ENCODE results near the gene AEBP1. TPM values are rescaled to one million over a fixed set of nuclear protein-coding genes. Genes with fewer than 3 reads are reported as not detected.

Gene AEBP1
- total RNA-seq, 2 experiments from 2014 or later = 29.1 to 30.4 TPM

DNA sequence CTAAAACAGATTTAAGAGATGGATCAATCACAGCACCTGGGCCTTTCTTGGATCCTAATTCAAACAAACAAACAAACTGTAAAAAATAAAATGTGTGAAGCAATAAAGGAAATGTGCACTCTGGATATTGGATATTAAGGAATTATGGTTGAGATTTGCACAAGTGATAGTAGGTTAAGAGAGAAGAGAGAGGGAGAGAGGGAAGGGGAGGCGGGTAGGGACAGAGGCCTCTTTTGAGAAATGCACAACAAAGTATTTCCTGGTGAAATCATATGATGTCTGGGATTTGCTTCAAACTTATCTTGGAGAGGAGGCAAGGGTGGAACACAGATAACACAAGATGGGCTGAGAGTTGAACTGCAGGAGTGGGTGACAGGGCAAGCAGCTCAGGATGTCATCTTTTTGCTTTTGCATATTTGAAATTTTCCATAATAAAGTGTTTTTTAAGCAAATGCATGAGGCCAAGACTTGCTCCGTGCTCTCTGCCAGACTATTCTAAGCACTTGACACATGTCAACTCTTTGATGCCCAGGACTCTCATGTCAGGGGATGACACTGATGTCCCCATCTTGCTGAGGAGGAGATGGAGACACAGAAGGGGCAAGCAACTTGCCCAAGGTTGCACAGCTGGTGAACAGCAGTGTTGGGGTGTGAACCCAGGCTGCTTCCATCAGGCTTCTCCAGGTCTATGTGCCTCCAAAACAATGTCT is 9.1 kb upstream of the AEBP1 start:
- DNase-seq (no peak), ATAC-seq (no peak)
- H3K27me3 Mint-ChIP-seq = no peaks in the 10 kb centered on the region
- H3K9me3 Mint-ChIP-seq = no peaks in the 10 kb centered on the region
- H3K27ac Mint-ChIP-seq = no peak overlapping the region
- no peaks in the 10 kb centered on the region for H3K36me3 Mint-ChIP-seq (ENCODE audit: low read depth)
- no peak overlapping the region for H3K4me3 Mint-ChIP-seq
- POLR2A ChIA-PET = interaction anchor here (1.6 kb wide), 1 partner anchor 14 kb away, joined by 4 read pairs; no protein-coding TSS in a partner anchor
- TF ChIP-seq, protein P1, sequence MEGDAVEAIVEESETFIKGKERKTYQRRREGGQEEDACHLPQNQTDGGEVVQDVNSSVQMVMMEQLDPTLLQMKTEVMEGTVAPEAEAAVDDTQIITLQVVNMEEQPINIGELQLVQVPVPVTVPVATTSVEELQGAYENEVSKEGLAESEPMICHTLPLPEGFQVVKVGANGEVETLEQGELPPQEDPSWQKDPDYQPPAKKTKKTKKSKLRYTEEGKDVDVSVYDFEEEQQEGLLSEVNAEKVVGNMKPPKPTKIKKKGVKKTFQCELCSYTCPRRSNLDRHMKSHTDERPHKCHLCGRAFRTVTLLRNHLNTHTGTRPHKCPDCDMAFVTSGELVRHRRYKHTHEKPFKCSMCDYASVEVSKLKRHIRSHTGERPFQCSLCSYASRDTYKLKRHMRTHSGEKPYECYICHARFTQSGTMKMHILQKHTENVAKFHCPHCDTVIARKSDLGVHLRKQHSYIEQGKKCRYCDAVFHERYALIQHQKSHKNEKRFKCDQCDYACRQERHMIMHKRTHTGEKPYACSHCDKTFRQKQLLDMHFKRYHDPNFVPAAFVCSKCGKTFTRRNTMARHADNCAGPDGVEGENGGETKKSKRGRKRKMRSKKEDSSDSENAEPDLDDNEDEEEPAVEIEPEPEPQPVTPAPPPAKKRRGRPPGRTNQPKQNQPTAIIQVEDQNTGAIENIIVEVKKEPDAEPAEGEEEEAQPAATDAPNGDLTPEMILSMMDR (IDR thresholded peaks at IDR 0.05) = no peak
- peaks cover 25% of the 10 kb centered on the region for H3K4me1 Mint-ChIP-seq (ENCODE audit: low read depth)
- CTCF ChIA-PET = no interaction called here
- intact Hi-C loops (cut with micrococcal nuclease) = no loop called here

DNA sequence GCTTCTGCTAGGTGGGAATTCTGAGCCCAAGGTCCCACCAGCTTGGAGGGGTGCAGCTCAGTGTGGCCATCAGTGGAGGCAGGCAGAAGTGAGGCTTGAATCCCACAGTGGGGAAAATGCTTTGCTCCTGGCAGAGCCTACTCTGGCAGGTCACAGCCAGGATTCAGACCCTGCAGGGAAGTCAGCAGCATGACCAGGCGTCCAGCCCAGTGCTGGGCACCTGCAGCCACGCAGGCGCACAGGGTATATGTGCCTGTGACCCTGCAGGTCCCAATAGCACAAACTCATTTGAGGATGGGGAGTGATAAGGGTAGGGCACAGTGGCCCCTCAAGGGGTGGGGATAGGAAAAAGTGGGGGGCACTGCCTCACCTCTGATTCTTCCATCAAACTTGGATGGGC is 8.4 kb upstream of the AEBP1 start:
- H3K27me3 Mint-ChIP-seq = no peaks in the 10 kb centered on the region
- ChIA-PET POLR2A (interaction anchor here (1.3 to 1.8 kb wide), 3 partner anchors 11 to 27 kb away, joined by 3 to 6 read pairs (median 4); no protein-coding TSS in a partner anchor), CTCF (no interaction called here)
- TF ChIP-seq, protein P1 (IDR thresholded peaks at IDR 0.05) = no peak
- no peaks in the 10 kb centered on the region for H3K9me3 Mint-ChIP-seq
- peaks cover 25% of the 10 kb centered on the region for H3K4me1 Mint-ChIP-seq (ENCODE audit: low read depth)
- no peaks in the 10 kb centered on the region for H3K36me3 Mint-ChIP-seq (ENCODE audit: low read depth)
- ATAC-seq (no peak), DNase-seq (no peak)
- H3K27ac Mint-ChIP-seq = no peak overlapping the region
- no peak overlapping the region for H3K4me3 Mint-ChIP-seq
- intact Hi-C loops (cut with micrococcal nuclease) = no loop called here

DNA sequence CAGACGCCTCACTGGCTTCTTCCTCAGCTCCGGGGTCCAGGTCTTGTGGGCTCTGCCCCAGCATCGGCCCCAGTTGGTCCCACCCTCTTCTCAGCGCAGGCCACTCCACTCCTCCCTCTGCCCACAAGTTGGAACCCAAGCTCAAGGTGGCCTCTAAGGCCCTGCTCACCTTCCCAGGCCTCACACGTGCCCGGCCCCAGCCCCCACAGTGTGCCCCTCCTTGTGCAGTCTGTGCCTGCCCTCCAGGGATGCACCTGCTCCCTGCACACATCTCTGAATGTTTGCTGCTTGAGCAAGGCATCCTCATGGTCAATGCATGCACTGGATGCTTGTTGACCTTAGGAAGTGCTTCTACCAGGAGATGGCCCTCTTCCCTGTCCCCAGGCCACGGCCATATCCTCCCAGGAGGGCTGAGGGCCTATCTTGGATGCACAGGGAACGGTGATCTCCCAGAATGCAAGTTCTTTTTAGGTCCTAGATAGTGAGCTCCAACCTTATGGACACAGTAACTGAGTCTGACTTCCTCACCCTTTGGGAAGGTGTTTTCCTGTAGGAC is 7.7 kb upstream of the AEBP1 start:
- no peaks in the 10 kb centered on the region for H3K36me3 Mint-ChIP-seq (ENCODE audit: low read depth)
- H3K27me3 Mint-ChIP-seq = no peaks in the 10 kb centered on the region
- H3K27ac Mint-ChIP-seq = peak overlapping the region; percentile 86
- ATAC-seq = no peak
- H3K4me1 Mint-ChIP-seq (ENCODE audit: low read depth) = peaks cover 25% of the 10 kb centered on the region
- H3K9me3 Mint-ChIP-seq = no peaks in the 10 kb centered on the region
- TF ChIP-seq, protein P1 (IDR thresholded peaks at IDR 0.05) = no peak
- H3K4me3 Mint-ChIP-seq = no peak overlapping the region
- intact Hi-C loops (cut with micrococcal nuclease) = no loop called here
- CTCF ChIA-PET = no interaction called here
- DNase-seq = no peak
- POLR2A ChIA-PET = interaction anchor here (0.6 to 2.2 kb wide), 7 partner anchors 9 to 164 kb away, joined by 3 to 10 read pairs (median 4); partner anchors contain the start of gene PGAM2

DNA sequence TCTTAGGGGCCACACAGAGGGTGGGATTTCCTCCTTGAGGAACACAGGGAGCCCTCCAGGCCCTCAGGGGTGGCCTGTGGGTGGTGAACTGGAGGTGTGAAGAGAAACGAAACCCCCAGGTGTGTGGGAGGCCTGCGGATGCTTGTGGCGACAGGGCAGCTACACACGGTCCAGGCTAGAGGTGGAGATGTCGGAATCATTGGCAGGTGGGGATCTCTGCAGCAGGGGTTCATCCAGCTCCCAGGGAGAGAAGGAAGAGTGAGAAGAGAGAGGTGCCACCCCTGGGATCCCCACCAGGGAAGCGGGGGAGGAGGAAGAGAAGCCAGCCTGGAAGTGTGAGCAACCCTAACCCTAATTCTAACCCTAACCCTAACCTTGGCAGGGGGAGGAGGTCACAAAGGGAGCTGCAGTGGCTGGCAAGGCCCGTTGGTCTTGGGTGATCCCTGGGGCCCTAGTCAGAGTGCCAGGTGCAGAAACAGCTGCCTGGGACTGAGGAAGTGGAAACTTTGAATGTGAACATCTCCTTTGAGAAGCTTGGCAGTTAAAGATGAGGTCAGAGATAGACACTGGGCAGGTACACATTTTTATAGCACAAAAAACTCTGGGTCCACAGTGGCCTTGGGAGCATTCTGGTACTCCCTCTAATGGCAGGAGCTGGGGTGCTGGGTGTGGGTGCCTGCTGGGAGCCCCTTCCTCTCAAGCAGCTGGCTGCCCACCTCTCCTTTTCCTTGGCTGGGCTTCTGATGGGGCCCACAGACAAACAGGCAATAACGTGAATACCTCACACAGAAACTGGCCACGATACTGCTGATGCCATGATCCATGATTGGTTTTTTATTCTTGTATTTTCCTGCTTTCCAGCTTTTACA is 6.8 kb upstream of the AEBP1 start:
- Mint-ChIP-seq H3K4me3 (peak overlapping the region; percentile 14), H3K27me3 (no peaks in the 10 kb centered on the region), H3K27ac (peak overlapping the region; percentile 86), H3K9me3 (no peaks in the 10 kb centered on the region), H3K36me3 (ENCODE audit: low read depth) (no peaks in the 10 kb centered on the region), H3K4me1 (ENCODE audit: low read depth) (peaks cover 25% of the 10 kb centered on the region)
- DNase-seq (peak; percentile 81), ATAC-seq (peak; percentile 86)
- ChIA-PET CTCF (interaction anchor here (0.7 to 3.0 kb wide), 4 partner anchors 12 to 103 kb away, joined by 3 to 21 read pairs (median 4); partner anchors contain the start of gene YKT6), POLR2A (interaction anchor here (0.6 to 2.6 kb wide), 13 partner anchors 8 to 549 kb away, joined by 3 to 11 read pairs (median 4); partner anchors contain the start of genes DBNL and PGAM2)
- TF ChIP-seq, protein P1 (IDR thresholded peaks at IDR 0.05) = no peak
- intact Hi-C loops (cut with micrococcal nuclease) = no loop called here
